CD8-positive, alpha-beta memory T cell (primary cell): ENCODE measurements around the gene LCN2. TPM values are rescaled to one million over a fixed set of nuclear protein-coding genes. Genes with fewer than 3 reads are reported as not detected.

Experiments
- CTCF ChIA-PET: fragments of 350-600 bp; sonication (Branson Sonifier 250); formaldehyde crosslinking; loops from one replicate; lab custom pipeline; 2021; ENCODE audit warnings: antibody characterized with exemption; lab: Charles Lee
- POLR2A ChIA-PET: fragments of 350-600 bp; sonication (Branson Sonifier 250); formaldehyde crosslinking; loops from one replicate; lab custom pipeline; 2021; ENCODE audit warnings: antibody characterized with exemption; lab: Charles Lee
- DNase-seq, 5 donors: peaks; one replicate each; pipeline versions ENCODE4 v3.0.0 to v3.0.0-alpha.2; 2020 to 2022; ENCODE audit warnings: mixed read lengths in 1 of 5
- H3K27ac ChIP-seq: one replicate; pipeline ENCODE4 v1.7.0; 2013; ENCODE audit warnings: low read depth, mild to moderate bottlenecking, low read length, moderate library complexity
- H3K27me3 ChIP-seq: 2 replicates; pipeline ENCODE4 v1.7.0; 2013; ENCODE audit warnings: low read length, mild to moderate bottlenecking; ENCODE audit not compliant: insufficient read depth, poor library complexity, severe bottlenecking
- H3K36me3 ChIP-seq: 2 replicates; pipeline ENCODE4 v1.7.0; 2013; ENCODE audit warnings: mild to moderate bottlenecking, low read length, moderate library complexity; ENCODE audit not compliant: insufficient read depth
- H3K4me1 ChIP-seq: 2 replicates; pipeline ENCODE4 v1.7.0; 2013; ENCODE audit warnings: mild to moderate bottlenecking, low read length, moderate library complexity; ENCODE audit not compliant: insufficient read depth
- H3K4me3 ChIP-seq: 2 replicates; pipeline ENCODE4 v1.7.0; 2013; ENCODE audit warnings: mild to moderate bottlenecking, low read length
- H3K9me3 ChIP-seq: 2 replicates; pipeline ENCODE4 v1.7.0; 2013; ENCODE audit warnings: mild to moderate bottlenecking, low read length
- H3K27ac Mint-ChIP-seq, 8 donors: one replicate each; pipeline ENCODE4 v1.8.0; 2020 to 2021; ENCODE audit warnings: mixed read lengths in 8 of 8, mild to moderate bottlenecking in 6 of 8, inconsistent platforms in 3 of 8, moderate library complexity in 3 of 8
- H3K27me3 Mint-ChIP-seq, 2 donors: one replicate each; pipeline ENCODE4 v1.8.0; 2020 to 2021; ENCODE audit warnings: mixed read lengths in 2 of 2, mild to moderate bottlenecking in 1 of 2, moderate library complexity in 1 of 2
- H3K36me3 Mint-ChIP-seq, 3 donors: one replicate each; pipeline ENCODE4 v1.8.0; 2020 to 2021; ENCODE audit warnings: mixed read lengths in 3 of 3, inconsistent platforms in 1 of 3, mild to moderate bottlenecking in 1 of 3
- H3K4me1 Mint-ChIP-seq, 3 donors: one replicate each; pipeline ENCODE4 v1.8.0; 2020 to 2021; ENCODE audit warnings: mixed read lengths in 3 of 3, inconsistent platforms in 1 of 3, mild to moderate bottlenecking in 1 of 3
- H3K4me3 Mint-ChIP-seq, 7 donors: one replicate each; pipeline ENCODE4 v1.8.0; 2020 to 2021; ENCODE audit warnings: mixed read lengths in 7 of 7, mild to moderate bottlenecking in 6 of 7, moderate library complexity in 4 of 7, inconsistent platforms in 2 of 7
- H3K9me3 Mint-ChIP-seq, 5 donors: one replicate each; pipeline ENCODE4 v1.8.0; 2020 to 2022; ENCODE audit warnings: mixed read lengths in 5 of 5, mild to moderate bottlenecking in 3 of 5, moderate library complexity in 2 of 5, inconsistent platforms in 1 of 5
- polyA plus RNA-seq: library from polyadenylated mRNA; unstranded; fragments of 300-500 nt; fragmentation: Illumina TruSeq; gene quantifications from one replicate; pipeline ENCODE4 v1.2.3, GENCODE V29; 2021
- total RNA-seq, 2 experiments: library from RNA; stranded (reverse); gene quantifications; one replicate each; pipeline ENCODE4 v1.2.3, GENCODE V29; 2021

Gene LCN2
- total and polyA plus RNA-seq, 3 experiments from 2014 or later: not detected

DNA sequence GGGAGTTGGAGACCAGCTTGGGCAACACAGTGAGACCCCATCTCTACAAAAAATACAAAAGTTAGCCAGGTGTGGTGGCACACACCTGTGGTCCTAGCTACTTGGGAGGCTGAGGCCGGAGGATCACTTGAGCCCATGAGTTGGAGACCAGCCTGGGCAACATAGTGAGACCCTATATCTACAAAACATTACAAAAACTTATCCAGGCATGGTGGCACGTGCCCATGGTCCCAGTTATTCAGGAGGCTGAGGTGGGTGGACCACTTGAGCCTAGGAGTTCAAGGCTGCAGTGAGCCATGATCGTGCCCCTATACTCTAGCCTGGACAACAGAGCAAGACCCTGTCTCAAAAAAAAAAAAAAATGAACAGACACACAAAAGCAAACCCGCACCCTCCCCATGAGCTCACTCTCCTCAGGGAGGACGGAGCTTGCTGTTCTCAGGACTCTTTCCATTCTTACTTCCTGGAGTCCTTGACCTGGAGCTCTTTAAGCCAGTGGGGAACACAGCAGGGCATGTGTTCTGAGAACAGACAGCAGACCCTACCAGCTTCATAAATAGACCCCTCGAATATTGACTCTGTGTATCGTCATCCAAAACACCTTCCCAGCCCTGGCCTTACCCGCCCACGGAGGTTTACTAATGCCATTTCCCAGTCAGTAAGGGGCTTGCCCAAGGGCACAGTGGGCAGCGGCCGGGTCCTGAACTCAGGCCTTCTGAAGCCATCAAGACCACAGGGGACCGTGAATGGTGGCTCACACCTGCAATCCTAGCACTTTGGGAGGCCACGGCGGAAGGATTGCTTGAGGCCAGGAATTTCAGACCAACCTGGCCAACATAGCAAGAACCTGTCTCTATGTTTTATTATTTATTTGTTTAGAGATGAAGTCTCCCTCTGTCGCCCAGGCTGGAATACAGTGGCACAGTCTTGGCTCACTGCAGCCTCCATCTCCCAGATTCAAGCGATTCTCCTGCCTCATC is 32.9 kb upstream of the LCN2 start:
- Mint-ChIP-seq H3K9me3 (no peaks in the 10 kb centered on the region), H3K4me1 (peaks cover 4 to 9% (median 6%) of the 10 kb centered on the region in 3 donors), H3K36me3 (peaks cover 0 to 25% (median 3%) of the 10 kb centered on the region in 3 donors), H3K4me3 (no peak overlapping the region), H3K27ac (no peak overlapping the region), H3K27me3 (no peaks in the 10 kb centered on the region)
- Histone ChIP-seq H3K4me1 (peaks cover 11% of the 10 kb centered on the region), H3K9me3 (no peaks in the 10 kb centered on the region), H3K36me3 (peaks cover 10% of the 10 kb centered on the region), H3K4me3 (no peak overlapping the region), H3K27me3 (no peaks in the 10 kb centered on the region), H3K27ac (peak overlapping the region; percentile 2)
- DNase-seq: peak in 1 of 5 donors; percentile 42
- CTCF ChIA-PET: interaction anchor here (0.7 to 3.3 kb wide), 10 partner anchors 11 to 174 kb away, joined by 3 to 31 read pairs (median 7); partner anchors contain the start of genes CIZ1 and PTGES2
- POLR2A ChIA-PET: interaction anchor here (0.5 to 1.1 kb wide), 3 partner anchors 33 to 720 kb away, joined by 3 to 4 read pairs (median 3); partner anchors contain the start of gene SLC2A8

DNA sequence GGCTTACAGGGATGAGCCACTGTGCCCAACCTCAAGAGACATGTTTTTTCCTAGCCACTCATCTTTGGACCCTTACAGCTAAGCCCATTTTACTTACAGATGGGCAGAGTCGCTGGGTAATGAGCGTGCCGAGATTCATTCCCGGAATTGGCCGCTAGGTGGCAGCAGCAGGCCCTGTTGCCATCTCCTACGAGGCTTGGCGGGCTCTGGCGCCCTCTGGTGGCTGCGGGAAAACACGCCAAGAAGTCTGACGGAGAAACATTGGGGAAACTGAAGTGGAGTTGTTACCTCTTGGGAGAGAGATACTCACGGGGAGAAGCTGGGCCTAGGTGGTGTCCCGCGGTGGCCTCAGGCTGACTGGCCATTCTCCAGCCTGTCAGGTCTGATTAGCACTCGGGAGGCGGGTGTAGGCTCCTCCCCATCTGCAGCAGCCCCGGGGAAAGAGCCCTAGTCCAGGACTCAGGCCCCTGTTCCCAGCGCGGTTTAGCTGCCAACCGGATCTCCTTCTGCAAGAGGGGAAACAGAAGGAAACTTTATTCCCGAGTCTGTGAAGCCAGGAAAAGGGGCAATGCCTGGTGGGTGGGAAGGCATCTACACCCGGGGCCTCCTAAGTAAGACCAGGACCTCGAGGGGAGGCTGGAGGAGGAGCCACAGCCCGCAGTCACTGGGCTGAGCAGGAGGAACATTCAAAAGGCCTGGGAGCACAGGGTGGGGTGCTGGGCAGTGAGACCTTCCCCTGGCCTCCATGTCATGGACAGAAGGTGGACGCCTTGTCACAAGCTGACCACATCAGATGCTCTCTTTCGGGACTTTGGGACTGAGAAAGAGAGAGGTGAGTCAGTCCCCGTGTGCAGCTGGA is 31.4 kb upstream of the LCN2 start:
- Histone ChIP-seq H3K4me3 (no peak overlapping the region), H3K27me3 (no peaks in the 10 kb centered on the region), H3K36me3 (peaks cover 10% of the 10 kb centered on the region), H3K27ac (peak overlapping the region; percentile 25), H3K9me3 (no peaks in the 10 kb centered on the region), H3K4me1 (peaks cover 11% of the 10 kb centered on the region)
- no peaks in the 10 kb centered on the region for H3K27me3 Mint-ChIP-seq
- no peaks in the 10 kb centered on the region for H3K9me3 Mint-ChIP-seq
- ChIA-PET POLR2A (interaction anchor here (0.5 to 1.1 kb wide), 2 partner anchors 46 to 58 kb away, joined by 3 read pairs; no protein-coding TSS in a partner anchor), CTCF (interaction anchor here (0.6 to 3.3 kb wide), 32 partner anchors 9 to 891 kb away, joined by 3 to 31 read pairs (median 4); partner anchors contain the start of genes CIZ1, EEIG1, PTGES2 and SLC25A25)
- H3K36me3 Mint-ChIP-seq: peaks cover 0 to 33% (median 3%) of the 10 kb centered on the region in 3 donors
- peak overlapping the region in 4 of 8 donors; percentile 21 to 84 (median 44) for H3K27ac Mint-ChIP-seq
- H3K4me1 Mint-ChIP-seq: peaks cover 4 to 9% (median 6%) of the 10 kb centered on the region in 3 donors
- H3K4me3 Mint-ChIP-seq: peak overlapping the region in 2 of 7 donors; percentile 26 to 55
- peak; percentile 86 to 98 (median 95) for DNase-seq

GRCh38 chr9:128118472-128118857 is 30.8 kb upstream of the LCN2 start:
- ChIA-PET POLR2A (interaction anchor here (0.5 kb wide), 1 partner anchor 59 kb away, joined by 3 read pairs; no protein-coding TSS in a partner anchor), CTCF (interaction anchor here (0.9 to 3.3 kb wide), 13 partner anchors 9 to 179 kb away, joined by 3 to 31 read pairs (median 7); partner anchors contain the start of genes EEIG1 and PTGES2)
- Mint-ChIP-seq H3K9me3 (no peaks in the 10 kb centered on the region), H3K36me3 (peaks cover 0 to 36% (median 2%) of the 10 kb centered on the region in 3 donors), H3K27ac (peak overlapping the region in 1 of 8 donors; percentile 94), H3K4me1 (peaks cover 4 to 9% (median 6%) of the 10 kb centered on the region in 3 donors), H3K27me3 (no peaks in the 10 kb centered on the region), H3K4me3 (no peak overlapping the region)
- Histone ChIP-seq H3K4me1 (peaks cover 11% of the 10 kb centered on the region), H3K9me3 (no peaks in the 10 kb centered on the region), H3K36me3 (peaks cover 10% of the 10 kb centered on the region), H3K27me3 (no peaks in the 10 kb centered on the region), H3K4me3 (no peak overlapping the region), H3K27ac (no peak overlapping the region)
- DNase-seq: no peak

- no peaks in the 10 kb centered on the region for H3K9me3 Mint-ChIP-seq
- no peak overlapping the region for H3K27ac ChIP-seq
- H3K4me3 Mint-ChIP-seq: no peak overlapping the region
- CTCF ChIA-PET: interaction anchor here (0.7 kb wide), 1 partner anchor 175 kb away, joined by 3 read pairs; no protein-coding TSS in a partner anchor
- POLR2A ChIA-PET: no interaction called here
- peaks cover 10% of the 10 kb centered on the region for H3K36me3 ChIP-seq
- no peak overlapping the region for H3K27ac Mint-ChIP-seq
- no peaks in the 10 kb centered on the region for H3K27me3 Mint-ChIP-seq
- H3K4me3 ChIP-seq: no peak overlapping the region
- H3K4me1 ChIP-seq: peaks cover 11% of the 10 kb centered on the region
- peaks cover 4 to 9% (median 6%) of the 10 kb centered on the region in 3 donors for H3K4me1 Mint-ChIP-seq
- no peaks in the 10 kb centered on the region for H3K27me3 ChIP-seq
- peak in 1 of 5 donors; percentile 36 for DNase-seq
- no peaks in the 10 kb centered on the region for H3K9me3 ChIP-seq
- peaks cover 0 to 38% (median 0%) of the 10 kb centered on the region in 3 donors for H3K36me3 Mint-ChIP-seq
Measured at GRCh38 chr9:128118971-128119665, 30.1 kb upstream of the LCN2 start.

GRCh38 chr9:128120061-128120740 is 29.1 kb upstream of the LCN2 start:
- no peak overlapping the region for H3K27ac ChIP-seq
- peaks cover 10 to 15% (median 12%) of the 10 kb centered on the region in 3 donors for H3K4me1 Mint-ChIP-seq
- DNase-seq: peak in 1 of 5 donors; percentile 42
- no peak overlapping the region for H3K4me3 ChIP-seq
- H3K4me3 Mint-ChIP-seq: peak overlapping the region in 1 of 7 donors; percentile 45
- no peaks in the 10 kb centered on the region for H3K9me3 Mint-ChIP-seq
- peak overlapping the region in 1 of 8 donors; percentile 36 for H3K27ac Mint-ChIP-seq
- H3K36me3 ChIP-seq: peaks cover 5% of the 10 kb centered on the region
- peaks cover 18% of the 10 kb centered on the region for H3K4me1 ChIP-seq
- peaks cover 0 to 41% (median 0%) of the 10 kb centered on the region in 3 donors for H3K36me3 Mint-ChIP-seq
- H3K27me3 ChIP-seq: no peaks in the 10 kb centered on the region
- H3K9me3 ChIP-seq: no peaks in the 10 kb centered on the region
- H3K27me3 Mint-ChIP-seq: no peaks in the 10 kb centered on the region
- ChIA-PET POLR2A (no interaction called here), CTCF (interaction anchor here (0.7 to 1.0 kb wide), 2 partner anchors 41 to 176 kb away, joined by 3 to 4 read pairs; no protein-coding TSS in a partner anchor)

- peak overlapping the region in 2 of 8 donors; percentile 61 to 68 for H3K27ac Mint-ChIP-seq
- H3K27ac ChIP-seq: no peak overlapping the region
- no peaks in the 10 kb centered on the region for H3K9me3 Mint-ChIP-seq
- H3K9me3 ChIP-seq: no peaks in the 10 kb centered on the region
- no peak overlapping the region for H3K4me3 Mint-ChIP-seq
- ChIA-PET POLR2A (no interaction called here), CTCF (interaction anchor here (1.0 to 1.4 kb wide), 2 partner anchors 41 to 166 kb away, joined by 3 to 4 read pairs; no protein-coding TSS in a partner anchor)
- DNase-seq: peak in 1 of 5 donors; percentile 45
- H3K4me1 Mint-ChIP-seq: peaks cover 15 to 22% (median 19%) of the 10 kb centered on the region in 3 donors
- H3K4me3 ChIP-seq: no peak overlapping the region
- no peaks in the 10 kb centered on the region for H3K27me3 ChIP-seq
- H3K36me3 Mint-ChIP-seq: peaks cover 0 to 42% (median 0%) of the 10 kb centered on the region in 3 donors
- H3K4me1 ChIP-seq: peaks cover 25% of the 10 kb centered on the region
- peaks cover 5% of the 10 kb centered on the region for H3K36me3 ChIP-seq
- no peaks in the 10 kb centered on the region for H3K27me3 Mint-ChIP-seq
Measured at GRCh38 chr9:128120741-128121465, 28.4 kb upstream of the LCN2 start.
